Osteoblast (primary cell): ENCODE data around the gene NTN4. TPM values are rescaled to one million over a fixed set of nuclear protein-coding genes. Genes with fewer than 3 reads are reported as not detected.
"Not testable (repeated sequence)": the region's sequence is repeated elsewhere in the genome, so short reads cannot be mapped to it uniquely, and the experiment has no call there.

ENCODE experiments used
- DNase-seq: peaks from one replicate; pipeline ENCODE4 v3.0.0; 2011; ENCODE audit warnings: low spot score, mixed read lengths; ENCODE audit not compliant: insufficient read length; ENCODE audit errors: missing footprints
- H2AFZ ChIP-seq: 2 replicates; pipeline ENCODE4 v1.6.0; 2011; ENCODE audit warnings: mild to moderate bottlenecking, low read length
- H3K27ac ChIP-seq: 2 replicates; pipeline ENCODE4 v1.5.1; 2011; ENCODE audit warnings: mild to moderate bottlenecking, low read depth, low read length, moderate library complexity
- H3K27me3 ChIP-seq: 2 replicates; pipeline ENCODE4 v1.6.0; 2012; ENCODE audit warnings: mild to moderate bottlenecking, control low read depth, inconsistent platforms, low read length, moderate library complexity; ENCODE audit not compliant: insufficient read depth
- H3K36me3 ChIP-seq: 2 replicates; pipeline ENCODE4 v1.5.1; 2011; ENCODE audit warnings: mild to moderate bottlenecking, low read length, control low read depth, moderate library complexity; ENCODE audit not compliant: insufficient read depth
- H3K4me1 ChIP-seq: 2 replicates; pipeline ENCODE4 v1.5.1; 2011; ENCODE audit warnings: mild to moderate bottlenecking, low read length, control low read depth, moderate library complexity; ENCODE audit not compliant: insufficient read depth
- H3K4me2 ChIP-seq: 2 replicates; pipeline ENCODE4 v1.6.0; 2011; ENCODE audit warnings: mild to moderate bottlenecking, low read length; ENCODE audit not compliant: insufficient read depth
- H3K4me3 ChIP-seq: fragments of 200-600 bp; sonication (generic); 3 replicates; pipeline ENCODE4 v1.5.1; 2012; ENCODE audit warnings: mild to moderate bottlenecking, low read length, inconsistent platforms; ENCODE audit not compliant: insufficient read depth
- H3K79me2 ChIP-seq: 2 replicates; pipeline ENCODE4 v1.6.0; 2012; ENCODE audit warnings: mild to moderate bottlenecking, low read length, control low read depth, inconsistent platforms; ENCODE audit not compliant: insufficient read depth
- H3K9me3 ChIP-seq: 2 replicates; pipeline ENCODE4 v1.5.1; 2011; ENCODE audit warnings: low read depth, low read length, control low read depth
- H4K20me1 ChIP-seq: 2 replicates; pipeline ENCODE4 v1.6.0; 2012; ENCODE audit warnings: mild to moderate bottlenecking, low read length, control low read depth; ENCODE audit not compliant: insufficient read depth
- CTCF ChIP-seq: IDR thresholded peaks from 2 replicates; pipeline ENCODE4 v1.5.1; 2011; ENCODE audit warnings: mild to moderate bottlenecking, low read depth, low read length, moderate library complexity; ENCODE audit errors: extremely low read depth
- total RNA-seq: library from RNA; depleted of rRNA; stranded (reverse); fragments of >200 nt; gene quantifications from 2 replicates; pipeline ENCODE4 v1.2.3, GENCODE V29; 2012

Gene NTN4
- total RNA-seq, 1 donor: 47.8 TPM

DNA sequence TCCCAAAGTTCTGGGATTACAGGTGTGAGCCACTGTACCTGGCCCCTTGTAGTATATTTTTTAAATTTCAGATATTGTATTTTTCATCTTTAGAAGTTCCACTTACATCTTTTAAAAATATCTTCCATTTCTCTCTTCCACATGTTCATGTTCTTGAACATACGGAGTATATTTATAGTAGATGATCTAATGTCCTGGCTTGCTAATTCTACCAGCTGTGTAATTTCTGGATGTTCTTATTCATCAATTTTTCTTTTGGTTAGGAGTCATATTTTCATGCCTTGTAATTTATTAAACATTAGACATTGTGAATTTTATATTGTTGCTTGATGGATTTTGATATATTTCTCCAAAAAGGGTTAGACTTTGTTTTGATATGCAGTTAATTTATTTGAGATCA lies 30.8 kb downstream of the NTN4 start:
- H3K4me3 ChIP-seq: no peak overlapping the region
- H4K20me1 ChIP-seq: no peaks in the 10 kb centered on the region
- H3K27ac ChIP-seq: no peak overlapping the region
- H3K4me2 ChIP-seq: no peak overlapping the region
- peaks cover 16% of the 10 kb centered on the region for H3K4me1 ChIP-seq
- peaks cover 17% of the 10 kb centered on the region for H3K79me2 ChIP-seq
- no peak for DNase-seq
- no peaks in the 10 kb centered on the region for H3K27me3 ChIP-seq
- H3K9me3 ChIP-seq: no peaks in the 10 kb centered on the region
- TF ChIP-seq CTCF: no peak
- no peaks in the 10 kb centered on the region for H3K36me3 ChIP-seq
- H2AFZ ChIP-seq: no peak overlapping the region

DNA sequence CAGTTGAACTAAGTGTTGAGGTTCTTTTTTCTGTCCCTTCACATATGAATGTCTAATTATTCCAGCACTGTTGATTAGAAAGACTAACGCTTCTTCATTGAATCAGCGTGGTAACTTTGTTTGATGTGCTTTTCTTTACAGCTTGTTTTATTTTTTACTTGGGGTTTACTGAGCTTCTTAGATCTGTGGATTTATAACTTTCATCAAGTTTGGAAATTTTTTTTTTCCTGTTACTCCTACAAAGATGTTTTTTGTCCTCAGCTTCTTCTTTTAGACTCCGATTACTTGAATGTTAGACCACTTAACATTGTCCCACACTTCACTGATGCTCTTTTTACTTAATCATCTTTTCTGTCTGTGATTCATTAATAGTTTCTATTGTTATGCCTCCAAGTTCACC lies 31.5 kb downstream of the NTN4 start:
- Histone ChIP-seq H3K9me3 (no peaks in the 10 kb centered on the region), H3K79me2 (peaks cover 18% of the 10 kb centered on the region), H2AFZ (no peak overlapping the region), H3K4me1 (peaks cover 9% of the 10 kb centered on the region), H3K27ac (no peak overlapping the region), H3K27me3 (no peaks in the 10 kb centered on the region), H4K20me1 (no peaks in the 10 kb centered on the region), H3K4me2 (no peak overlapping the region), H3K4me3 (no peak overlapping the region), H3K36me3 (no peaks in the 10 kb centered on the region)
- no peak for DNase-seq
- TF ChIP-seq CTCF: no peak

DNA sequence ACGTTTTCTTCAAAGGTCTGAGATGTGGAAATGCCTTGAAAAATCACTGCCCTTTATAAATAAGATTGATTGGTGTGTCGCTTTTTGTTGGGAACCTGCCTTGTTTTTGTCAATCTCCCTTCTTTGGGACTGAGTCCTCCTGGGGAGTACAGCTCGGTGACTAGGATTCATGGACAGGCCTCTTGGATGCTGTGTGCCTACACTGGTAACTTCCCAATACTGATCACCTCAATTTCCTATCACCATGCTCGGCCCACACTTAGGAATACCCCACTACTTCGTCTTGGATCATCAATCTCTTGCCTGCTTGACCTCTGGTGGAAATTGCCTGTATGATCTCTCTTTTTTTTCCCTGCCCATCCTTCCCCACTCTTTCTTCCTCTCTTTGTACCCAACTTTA lies 34.2 kb downstream of the NTN4 start:
- Histone ChIP-seq H3K4me3 (no peak overlapping the region), H3K4me1 (no peaks in the 10 kb centered on the region), H3K9me3 (no peaks in the 10 kb centered on the region), H3K4me2 (no peak overlapping the region), H3K27me3 (no peaks in the 10 kb centered on the region), H3K27ac (no peak overlapping the region), H3K36me3 (no peaks in the 10 kb centered on the region), H4K20me1 (no peaks in the 10 kb centered on the region), H2AFZ (no peak overlapping the region), H3K79me2 (peaks cover 18% of the 10 kb centered on the region)
- DNase-seq: no peak
- no peak for TF ChIP-seq CTCF

DNA sequence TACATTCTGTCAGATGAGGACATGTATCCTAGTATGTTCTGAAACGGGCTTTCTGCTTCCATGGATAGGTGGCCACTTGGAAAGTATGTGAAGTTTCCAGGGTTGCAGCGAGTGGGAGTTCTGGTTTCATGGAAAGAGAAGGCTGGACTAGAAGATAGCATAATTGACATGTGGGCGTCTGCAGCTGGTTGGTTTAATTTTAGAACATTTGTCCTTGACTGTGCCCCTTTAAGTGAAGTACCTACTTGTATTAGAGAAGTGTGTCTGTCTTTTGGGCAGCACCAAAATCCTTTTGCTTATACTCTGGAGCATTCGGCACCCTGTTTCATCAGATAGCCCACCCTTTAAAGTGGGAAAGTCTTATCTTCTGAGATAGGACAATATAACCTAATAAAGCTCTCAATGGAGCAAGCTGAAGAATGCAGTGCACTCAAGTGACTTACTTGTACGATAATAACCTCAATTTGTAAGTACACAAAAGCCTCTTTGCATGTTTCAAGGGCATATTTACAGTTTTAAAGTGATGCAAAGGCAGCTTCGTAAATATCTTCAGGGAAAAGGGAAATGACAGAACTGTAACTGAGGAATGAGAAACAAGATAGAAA lies 35.2 kb downstream of the NTN4 start:
- Histone ChIP-seq H3K9me3 (no peaks in the 10 kb centered on the region), H4K20me1 (no peaks in the 10 kb centered on the region), H3K27ac (no peak overlapping the region), H3K36me3 (no peaks in the 10 kb centered on the region), H3K27me3 (no peaks in the 10 kb centered on the region), H3K4me1 (no peaks in the 10 kb centered on the region), H3K4me2 (no peak overlapping the region), H3K79me2 (peaks cover 18% of the 10 kb centered on the region), H3K4me3 (no peak overlapping the region), H2AFZ (no peak overlapping the region)
- no peak for TF ChIP-seq CTCF
- DNase-seq: no peak

- not testable (repeated sequence) for H3K36me3 ChIP-seq, H3K4me2 ChIP-seq, H3K27me3 ChIP-seq, H3K4me3 ChIP-seq, H3K4me1 ChIP-seq, H3K27ac ChIP-seq, H3K9me3 ChIP-seq, H4K20me1 ChIP-seq, H2AFZ ChIP-seq, DNase-seq, H3K79me2 ChIP-seq
These were observed 44.5 kb downstream of the NTN4 start for GRCh38 chr12:95746062-95746461.
